WTC11 (cell line): ENCODE results near the gene TRIM13. TPM values are rescaled to one million over a fixed set of nuclear protein-coding genes. Genes with fewer than 3 reads are reported as not detected.

Experiments used
- ATAC-seq: fragments of 200-7000 bp; cut with Tn5 transposase; 2 replicates; pipeline ENCODE4 v1.10.0; 2021; ENCODE audit warnings: mild to moderate bottlenecking, moderate library complexity
- CTCF ChIA-PET: fragments of 300-600 bp; sonication (Branson Sonifier 250); formaldehyde crosslinking; loops from one replicate; lab custom pipeline; 2021; ENCODE audit warnings: antibody characterized with exemption; lab: Charles Lee
- POLR2A ChIA-PET: fragments of 350-600 bp; sonication (Branson Sonifier 250); formaldehyde crosslinking; loops from one replicate; lab custom pipeline; 2021; ENCODE audit warnings: antibody characterized with exemption; lab: Charles Lee
- DNase-seq: peaks from one replicate; pipeline ENCODE4 v3.0.0; 2021; ENCODE audit warnings: low spot score
- H3K27ac Mint-ChIP-seq: 2 replicates; pipeline ENCODE4 v1.8.0; 2021; ENCODE audit warnings: mixed read lengths
- H3K27me3 Mint-ChIP-seq: 2 replicates; pipeline ENCODE4 v1.8.0; 2021; ENCODE audit warnings: low read depth, mild to moderate bottlenecking, moderate library complexity, mixed read lengths
- H3K36me3 Mint-ChIP-seq: 2 replicates; pipeline ENCODE4 v1.8.0; 2021; ENCODE audit warnings: mixed read lengths
- H3K4me1 Mint-ChIP-seq: 2 replicates; pipeline ENCODE4 v1.8.0; 2022; ENCODE audit warnings: mixed read lengths
- H3K4me3 Mint-ChIP-seq: 2 replicates; pipeline ENCODE4 v1.8.0; 2021; ENCODE audit warnings: mild to moderate bottlenecking, moderate library complexity, mixed read lengths
- H3K9me3 Mint-ChIP-seq: 2 replicates; pipeline ENCODE4 v1.8.0; 2021; ENCODE audit warnings: mixed read lengths
- AR ChIP-seq: fragments of 250-450 bp; sonication (Bioruptor Pico); IDR thresholded peaks from 2 replicates; pipeline ENCODE4 v1.9.0; 2021; ENCODE audit warnings: mild to moderate bottlenecking
- ATF2 ChIP-seq: sonication (generic); formaldehyde crosslinking; IDR thresholded peaks from 2 replicates; pipeline ENCODE4 v1.8.1; 2022; ENCODE audit warnings: low read depth, missing genetic modification reagents, borderline replicate concordance
- E2F5 ChIP-seq: sonication (generic); formaldehyde crosslinking; IDR thresholded peaks from 2 replicates; pipeline ENCODE4 v1.8.1; 2022; ENCODE audit warnings: mild to moderate bottlenecking, moderate library complexity, missing genetic modification reagents
- EMX1 ChIP-seq: fragments of 250-450 bp; sonication (Bioruptor Pico); IDR thresholded peaks from 2 replicates; pipeline ENCODE4 v1.8.0; 2021; ENCODE audit warnings: mild to moderate bottlenecking
- GABPB1 ChIP-seq: sonication (generic); formaldehyde crosslinking; IDR thresholded peaks from 2 replicates; pipeline ENCODE4 v1.8.1; 2023; ENCODE audit warnings: mild to moderate bottlenecking, missing genetic modification reagents
- MAX ChIP-seq: sonication (generic); formaldehyde crosslinking; IDR thresholded peaks from 2 replicates; pipeline ENCODE4 v1.8.0; 2022; ENCODE audit warnings: mild to moderate bottlenecking, missing genetic modification reagents
- MYBL2 ChIP-seq: sonication (generic); formaldehyde crosslinking; IDR thresholded peaks from 2 replicates; pipeline ENCODE4 v1.8.1; 2023; ENCODE audit warnings: mild to moderate bottlenecking, moderate library complexity, missing genetic modification reagents
- NFYB ChIP-seq: sonication (generic); formaldehyde crosslinking; conservative IDR thresholded peaks from 2 replicates; pipeline ENCODE4 v1.8.0; 2022; ENCODE audit warnings: low read depth, missing genetic modification reagents
- NR1H2 ChIP-seq: sonication (generic); formaldehyde crosslinking; IDR thresholded peaks from 2 replicates; pipeline ENCODE4 v1.9.0; 2021; ENCODE audit warnings: mild to moderate bottlenecking, moderate library complexity, missing genetic modification reagents
- NR3C1 ChIP-seq: sonication (generic); formaldehyde crosslinking; conservative IDR thresholded peaks from 2 replicates; pipeline ENCODE4 v1.8.1; 2023; ENCODE audit warnings: low read depth, mild to moderate bottlenecking, missing genetic modification reagents
- ZBTB43 ChIP-seq: sonication (generic); formaldehyde crosslinking; IDR thresholded peaks from 2 replicates; pipeline ENCODE4 v1.8.1; 2023; ENCODE audit warnings: mild to moderate bottlenecking, missing genetic modification reagents
- ZNF121 ChIP-seq: sonication (generic); formaldehyde crosslinking; IDR thresholded peaks from 2 replicates; pipeline ENCODE4 v1.8.0; 2023; ENCODE audit warnings: missing genetic modification reagents
- ZNF138 ChIP-seq: sonication (generic); formaldehyde crosslinking; conservative IDR thresholded peaks from 2 replicates; pipeline ENCODE4 v1.8.1; 2022; ENCODE audit warnings: mild to moderate bottlenecking, moderate library complexity, missing genetic modification reagents
- ZNF232 ChIP-seq: sonication (generic); formaldehyde crosslinking; IDR thresholded peaks from 2 replicates; pipeline ENCODE4 v1.8.0; 2022; ENCODE audit warnings: mild to moderate bottlenecking, missing genetic modification reagents
- ZNF281 ChIP-seq: sonication (generic); formaldehyde crosslinking; IDR thresholded peaks from 2 replicates; pipeline ENCODE4 v1.8.0; 2023; ENCODE audit warnings: mild to moderate bottlenecking, missing genetic modification reagents
- ZNF423 ChIP-seq: fragments of 250-450 bp; sonication (Bioruptor Pico); IDR thresholded peaks from 2 replicates; pipeline ENCODE4 v2.1.2; 2022; ENCODE audit warnings: mild to moderate bottlenecking, moderate library complexity
- total RNA-seq: library from RNA; stranded (reverse); gene quantifications from 3 replicates; pipeline ENCODE4 v1.2.3, GENCODE V29; 2021

TRIM13 gene
- total RNA-seq, 1 experiment from 2014 or later = 27.5 TPM

GRCh38 chr13:50030315-50030714 lies 33.5 kb downstream of the TRIM13 start:
- Mint-ChIP-seq H3K27ac (no peak overlapping the region), H3K9me3 (no peaks in the 10 kb centered on the region), H3K4me1 (peaks cover 5% of the 10 kb centered on the region; the same call in 1 of the 2 replicates), H3K4me3 (no peak overlapping the region), H3K36me3 (no peaks in the 10 kb centered on the region)
- ChIA-PET POLR2A (no interaction called here), CTCF (no interaction called here)
- no peak for DNase-seq
- peak; percentile 98 for TF ChIP-seq GABPB1 (CRISPR knock-in tag)
- no peak for TF ChIP-seq EMX1 (CRISPR knock-in tag)
- TF ChIP-seq, all 79 proteins: peak for 1
- no peak for ATAC-seq
- H3K27me3 Mint-ChIP-seq = no peaks in the 10 kb centered on the region

- no peaks in the 10 kb centered on the region for H3K36me3 Mint-ChIP-seq
- DNase-seq = no peak
- H3K27me3 Mint-ChIP-seq = no peaks in the 10 kb centered on the region
- no peak for ATAC-seq
- H3K9me3 Mint-ChIP-seq = no peaks in the 10 kb centered on the region
- CTCF ChIA-PET = no interaction called here
- POLR2A ChIA-PET = no interaction called here
- H3K4me1 Mint-ChIP-seq = peaks cover 5% of the 10 kb centered on the region; the same call in 1 of the 2 replicates
- TF ChIP-seq ZNF121 (CRISPR knock-in tag) (no peak), MYBL2 (CRISPR knock-in tag) (no peak)
- TF ChIP-seq, all 79 proteins: peak for 0
- H3K27ac Mint-ChIP-seq = peak overlapping the region; percentile 23; the same call in 1 of the 2 replicates
- no peak overlapping the region for H3K4me3 Mint-ChIP-seq
Measured at GRCh38 chr13:50033725-50034124, 36.9 kb downstream of the TRIM13 start.

- 0 out of 2 replicates have a peak overlapping the region, but pooled peaks have one; percentile 27 for H3K27ac Mint-ChIP-seq
- H3K36me3 Mint-ChIP-seq = 0 out of 2 replicates have a peak, but pooled peaks cover 2% of the 10 kb centered on the region
- ChIA-PET CTCF (no interaction called here), POLR2A (interaction anchor here (0.6 kb wide), 1 partner anchor 28 kb away, joined by 5 read pairs; no protein-coding TSS in a partner anchor)
- TF ChIP-seq MAX (CRISPR knock-in tag) = no peak
- no peak for TF ChIP-seq ZNF281 (CRISPR knock-in tag)
- no peak for TF ChIP-seq NR3C1 (CRISPR knock-in tag)
- no peak for TF ChIP-seq NFYB (CRISPR knock-in tag)
- TF ChIP-seq ZBTB43 (CRISPR knock-in tag) = no peak
- no peaks in the 10 kb centered on the region for H3K27me3 Mint-ChIP-seq
- no peaks in the 10 kb centered on the region for H3K4me1 Mint-ChIP-seq
- DNase-seq (no peak), ATAC-seq (peak; percentile 41; the same call in 1 of the 2 replicates)
- no peak overlapping the region for H3K4me3 Mint-ChIP-seq
- no peaks in the 10 kb centered on the region for H3K9me3 Mint-ChIP-seq
Measured at GRCh38 chr13:50037788-50038187, 40.9 kb downstream of the TRIM13 start.

- H3K36me3 Mint-ChIP-seq = 0 out of 2 replicates have a peak, but pooled peaks cover 2% of the 10 kb centered on the region
- H3K4me1 Mint-ChIP-seq = no peaks in the 10 kb centered on the region
- no peaks in the 10 kb centered on the region for H3K9me3 Mint-ChIP-seq
- H3K4me3 Mint-ChIP-seq = no peak overlapping the region
- H3K27me3 Mint-ChIP-seq = no peaks in the 10 kb centered on the region
- ChIA-PET POLR2A (interaction anchor here (0.6 kb wide), 1 partner anchor 29 kb away, joined by 5 read pairs; no protein-coding TSS in a partner anchor), CTCF (no interaction called here)
- ATAC-seq (no peak), DNase-seq (no peak)
- peak overlapping the region; percentile 32; the same call in 1 of the 2 replicates for H3K27ac Mint-ChIP-seq
- TF ChIP-seq ZNF423 = no peak
- TF ChIP-seq ATF2 = no peak
- TF ChIP-seq ZNF232 = no peak
- TF ChIP-seq NR1H2 (CRISPR knock-in tag) = no peak
- no peak for TF ChIP-seq AR
- no peak for TF ChIP-seq ZNF138 (CRISPR knock-in tag)
- no peak for TF ChIP-seq E2F5
Measured at GRCh38 chr13:50038266-50038665, 41.4 kb downstream of the TRIM13 start.
